HepG2 (cell line): ENCODE measurements around the gene ATRN. TPM values are rescaled to one million over a fixed set of nuclear protein-coding genes. Genes with fewer than 3 reads are reported as not detected.

ENCODE experiments used
- ATAC-seq: fragments of 200-7000 bp; cut with Tn5 transposase; 3 replicates; pipeline ENCODE4 v1.9.1; 2020; ENCODE audit warnings: mild to moderate bottlenecking, moderate library complexity
- BruUV-seq: library from RNA; stranded (reverse); fragments of 400-500 nt; replicated peaks from 2 replicates; lab custom pipeline; 2021; lab: Mats Ljungman, UMichigan
- CTCF ChIA-PET: fragments of 300-600 bp; formaldehyde crosslinking; extraction: SDS; loops from one replicate; lab custom pipeline; 2021; ENCODE audit warnings: low total read pairs, inconsistent platforms, low intra/inter-chr PET ratio; lab: Yijun Ruan, JAX
- POLR2A ChIA-PET: fragments of 350-600 bp; sonication (Branson Sonifier 250); formaldehyde crosslinking; loops from one replicate; lab custom pipeline; 2020; ENCODE audit warnings: antibody characterized with exemption, inconsistent platforms; lab: Yijun Ruan, JAX
- DNase-seq: peaks from one replicate; pipeline ENCODE4 v3.0.0-alpha.2; 2015; ENCODE audit warnings: low spot score
- FAIRE-seq: peaks from 3 replicates; lab custom pipeline; 2011; peaks lifted over from hg19 to GRCh38; lab: Jason Lieb, UNC
- H2AFZ ChIP-seq: one replicate; pipeline ENCODE4 v1.6.1; 2011; ENCODE audit warnings: low read length, inconsistent platforms
- H3K27ac ChIP-seq: fragments of 300-600 bp; 3 replicates; pipeline ENCODE4 v1.8.0; 2011; ENCODE audit warnings: mixed run types, mild to moderate bottlenecking, mixed read lengths, low read length, inconsistent platforms; ENCODE audit not compliant: insufficient read depth; ENCODE audit errors: extremely low read length
- H3K27me3 ChIP-seq, 2 experiments: fragments of 200-600 bp in 1 of 2; 2 replicates in 1 of 2; 3 replicates in 1 of 2; pipeline versions ENCODE4 v1.6.0 to v1.8.0; 2011; ENCODE audit warnings: low read length in 2 of 2, mild to moderate bottlenecking in 2 of 2, moderate library complexity in 2 of 2, inconsistent platforms in 1 of 2; ENCODE audit not compliant: insufficient read depth in 2 of 2, control insufficient read depth in 1 of 2
- H3K36me3 ChIP-seq, 2 experiments: fragments of 200-600 bp in 1 of 2; replicated peaks in 1 of 2; 2 replicates in 1 of 2; 3 replicates in 1 of 2; pipeline versions ENCODE4 v1.5.1 to v1.8.0; 2011; ENCODE audit warnings: low read length in 2 of 2, inconsistent platforms in 1 of 2; ENCODE audit not compliant: insufficient read depth in 2 of 2, control insufficient read depth in 1 of 2
- H3K4me1 ChIP-seq: 2 replicates; pipeline ENCODE4 v1.5.1; 2012; ENCODE audit warnings: low read length, inconsistent platforms; ENCODE audit not compliant: insufficient read depth
- H3K4me2 ChIP-seq: 2 replicates; pipeline ENCODE4 v1.6.0; 2011; ENCODE audit warnings: low read depth, low read length, inconsistent platforms
- H3K4me3 ChIP-seq, 3 experiments: fragments of 200-600 bp in 1 of 3; sonication (generic), shearing (Covaris generic) in 1 of 3; replicated peaks in 1 of 3; 2 replicates each; pipeline ENCODE4 v1.5.1; 2011 to 2016; ENCODE audit warnings: low read length in 3 of 3, inconsistent platforms in 2 of 3, low read depth in 2 of 3, mild to moderate bottlenecking in 2 of 3, control low read depth in 1 of 3, mixed read lengths in 1 of 3; ENCODE audit not compliant: insufficient read depth in 1 of 3
- H3K79me2 ChIP-seq: one replicate; pipeline ENCODE4 v1.6.1; 2011; ENCODE audit warnings: low read length, inconsistent platforms; ENCODE audit not compliant: insufficient read depth
- H3K9ac ChIP-seq: 2 replicates; pipeline ENCODE4 v1.6.0; 2011; ENCODE audit warnings: mild to moderate bottlenecking, low read depth, low read length, inconsistent platforms; ENCODE audit not compliant: insufficient read depth
- H3K9me3 ChIP-seq: 2 replicates; pipeline ENCODE4 v1.5.1; 2012; ENCODE audit warnings: mild to moderate bottlenecking, low read length
- H4K20me1 ChIP-seq: 2 replicates; pipeline ENCODE4 v1.6.0; 2011; ENCODE audit warnings: inconsistent platforms, mild to moderate bottlenecking, low read length, moderate library complexity; ENCODE audit not compliant: insufficient read depth
- CBX2 ChIP-seq, 2 experiments: fragments of 200-600 bp in 1 of 2; sonication (generic); formaldehyde crosslinking in 1 of 2; IDR thresholded peaks; 2 replicates each; pipeline versions ENCODE4 v1.7.0 to v1.8.1; 2018 to 2022; ENCODE audit warnings: low read depth in 2 of 2, low read length in 1 of 2, mild to moderate bottlenecking in 1 of 2, missing genetic modification reagents in 1 of 2
- CEBPZ ChIP-seq: IDR thresholded peaks from 2 replicates; pipeline ENCODE4 v1.6.1; 2012; ENCODE audit warnings: low read length, improper control_type of control experiment
- CENPX ChIP-seq: sonication (generic); formaldehyde crosslinking; IDR thresholded peaks from 2 replicates; pipeline ENCODE4 v1.9.0; 2021; ENCODE audit warnings: mild to moderate bottlenecking, missing genetic modification reagents, moderate library complexity
- CHCHD3 ChIP-seq: sonication (generic); formaldehyde crosslinking; IDR thresholded peaks from 2 replicates; pipeline ENCODE4 v1.8.0; 2022; ENCODE audit warnings: mild to moderate bottlenecking, missing genetic modification reagents, moderate library complexity
- HINFP ChIP-seq: sonication (generic); formaldehyde crosslinking; IDR thresholded peaks from 2 replicates; pipeline ENCODE4 v1.4.0; 2020; ENCODE audit warnings: low read depth, mild to moderate bottlenecking, missing genetic modification reagents
- ZNF646 ChIP-seq: sonication (generic); formaldehyde crosslinking; IDR thresholded peaks from 2 replicates; pipeline ENCODE4 v1.9.0; 2021; ENCODE audit warnings: mild to moderate bottlenecking, missing genetic modification reagents
- WGBS: methylation state at CpG from one replicate; pipeline ENCODE4 v1.1.6; 2017; ENCODE audit warnings: low lambda C conversion rate; 5-methylcytosine and 5-hydroxymethylcytosine counted together
- in situ Hi-C: cut with HindIII; loops from 2 replicates; pipeline ENCODE4 v1.10.0; 2017; ENCODE audit warnings: low pct_unique_long_range_greater_than_20kb; ENCODE audit not compliant: extremely low pct_ligation_motif_present
- intact Hi-C: fragments of 100-400 bp; cut with micrococcal nuclease; formaldehyde crosslinking; loops from one replicate; pipeline ENCODE4 v1.10.0; 2022; ENCODE audit not compliant: unreplicated experiment
- polyA plus RNA-seq, 8 experiments: library from polyadenylated mRNA; depleted of rRNA in 3 of 8; stranded (reverse) in 7 of 8; unstranded in 1 of 8; fragments of >200 nt; fragmentation: Illumina TruSeq in 4 of 8; extraction: Trizol in 4 of 8; gene quantifications; 2 replicates each; pipeline versions ENCODE4 v1.2.1 to v1.2.3, GENCODE V29; 2011 to 2016; ENCODE audit warnings: low read depth in 4 of 8, missing spikeins in 1 of 8, mixed read lengths in 1 of 8; ENCODE audit not compliant: insufficient read depth in 1 of 8
- total RNA-seq, 5 experiments: library from RNA; depleted of rRNA; stranded (reverse); fragments of >200 nt; fragmentation: Illumina TruSeq; extraction: Trizol; gene quantifications; 2 replicates each; pipeline ENCODE4 v1.2.3, GENCODE V29; 2016; ENCODE audit warnings: low read depth in 1 of 5

The ATRN gene
- total and polyA plus RNA-seq, 2 of the 13 experiments (the other 11 are each of a cell fraction or from before 2014, with no cell fraction given) = 44.2 to 81.1 TPM

GRCh38 chr20:3486850-3487249, 16.0 kb downstream of the ATRN start (continued):
- TF ChIP-seq CEBPZ = no peak

GRCh38 chr20:3492669-3493068, 21.9 kb downstream of the ATRN start:
- peaks cover 38% of the 10 kb centered on the region for H3K4me1 ChIP-seq
- no peak overlapping the region for H3K4me2 ChIP-seq
- BruUV-seq = no TSS peak
- H4K20me1 ChIP-seq = peaks cover 5% of the 10 kb centered on the region; the same call in 1 of the 2 replicates
- peaks cover 59% of the 10 kb centered on the region for H3K79me2 ChIP-seq
- POLR2A ChIA-PET = interaction anchor here (0.7 to 1.0 kb wide), 3 partner anchors 18 to 348 kb away, joined by 3 read pairs; no protein-coding TSS in a partner anchor
- intact Hi-C loops = no loop called here
- no peak overlapping the region for H2AFZ ChIP-seq
- ATAC-seq (no peak), FAIRE-seq (no peak), DNase-seq (no peak)
- no peaks in the 10 kb centered on the region for H3K27me3 ChIP-seq
- in situ Hi-C loops = no loop called here
- H3K36me3 ChIP-seq = peaks cover 2 to 14% of the 10 kb centered on the region in 2 experiments; a peak in 4 of 5 replicates
- CTCF ChIA-PET = no interaction called here
- H3K9ac ChIP-seq = peak overlapping the region; percentile 0; the same call in 1 of the 2 replicates
- no peaks in the 10 kb centered on the region for H3K9me3 ChIP-seq
- peak overlapping the region; percentile 11 for H3K27ac ChIP-seq
- TF ChIP-seq CHCHD3 (CRISPR knock-in tag) (no peak), HINFP (CRISPR knock-in tag) (no peak), ZNF646 (CRISPR knock-in tag) (no peak), CBX2 (IDR thresholded peaks at IDR 0.05; ENCODE audit: low read depth, low read length) (no peak), CBX2 (CRISPR knock-in tag; IDR thresholded peaks at IDR 0.05; ENCODE audit: low read depth) (no peak), CENPX (CRISPR knock-in tag) (no peak)
- 97% methylated on average over 11 of the region's 11 CpGs for WGBS
- H3K4me3 ChIP-seq = no peak overlapping the region
